Measurements from ENCODE around the gene PIK3C2G. TPM values are rescaled to one million over a fixed set of nuclear protein-coding genes. Genes with fewer than 3 reads are reported as not detected.

The PIK3C2G gene
- polyA plus RNA-seq, 1 of the 3 experiments (the other 2 are of a cell fraction) = 0.02 TPM

- H3K27ac ChIP-seq (ENCODE audit: low read depth in 2 of 2, low read length in 1 of 2) = no peak overlapping the region
- no peaks in the 10 kb centered on the region for H3K36me3 ChIP-seq (replicated peaks in 1 of 2; ENCODE audit: control insufficient read depth in 1 of 2, insufficient read depth in 2 of 2, low read length in 1 of 2)
Observed at GRCh38 chr12:18415227-18415626, 153.9 kb downstream of the PIK3C2G start.

GRCh38 chr12:18416412-18416811, 155.1 kb downstream of the PIK3C2G start:
- Histone ChIP-seq H3K4me2 (no peak overlapping the region), H3K36me3 (replicated peaks in 1 of 2; ENCODE audit: control insufficient read depth in 1 of 2, insufficient read depth in 2 of 2, low read length in 1 of 2) (no peaks in the 10 kb centered on the region), H3K4me3 (ENCODE audit: low read depth in 2 of 2, low read length in 1 of 2) (no peak overlapping the region), H4K20me1 (ENCODE audit: insufficient read depth) (no peaks in the 10 kb centered on the region), H2AFZ (ENCODE audit: low read depth) (no peak overlapping the region), H3K27ac (ENCODE audit: low read depth in 2 of 2, low read length in 1 of 2) (no peak overlapping the region), H3K9me2 (no peaks in the 10 kb centered on the region), H3K4me1 (ENCODE audit: control insufficient read depth in 1 of 2, insufficient read depth in 2 of 2, low read depth in 1 of 2, low read length in 1 of 2) (no peaks in the 10 kb centered on the region), H3F3A (replicated peaks; ENCODE audit: insufficient read depth) (no peaks in the 10 kb centered on the region), H3K27me3 (ENCODE audit: insufficient read depth) (no peaks in the 10 kb centered on the region), H3K79me2 (ENCODE audit: insufficient read depth) (no peaks in the 10 kb centered on the region), H3K9ac (no peak overlapping the region), H3K9me3 (no peaks in the 10 kb centered on the region)
- ChIA-PET POLR2A (no interaction called here), CTCF (no interaction called here)
- WGBS (ENCODE audit: low lambda C conversion rate) = 18% methylated on average over 2 of the region's 2 CpGs
- TF ChIP-seq MAX (IDR thresholded peaks at IDR 0.05; ENCODE audit: low read depth) = no peak
- no peak for DNase-seq

More at GRCh38 chr12:18415227-18415626, 153.9 kb downstream of the PIK3C2G start:
- WGBS (ENCODE audit: low lambda C conversion rate) = 28% methylated on average over 4 of the region's 4 CpGs
- no peaks in the 10 kb centered on the region for H3K4me1 ChIP-seq (ENCODE audit: control insufficient read depth in 1 of 2, insufficient read depth in 2 of 2, low read depth in 1 of 2, low read length in 1 of 2)
- no peaks in the 10 kb centered on the region for H3F3A ChIP-seq (replicated peaks; ENCODE audit: insufficient read depth)
- no peak for TF ChIP-seq YY1 (IDR thresholded peaks at IDR 0.05; ENCODE audit: low read depth)
- no peak for TF ChIP-seq RFX5 (IDR thresholded peaks at IDR 0.05; ENCODE audit: low read length)
- no peak for TF ChIP-seq SIN3A (IDR thresholded peaks at IDR 0.05; ENCODE audit: borderline replicate concordance, low read depth, low read length)
- TF ChIP-seq MEF2A (IDR thresholded peaks at IDR 0.05; ENCODE audit: borderline replicate concordance, low read depth) = no peak
- no peak for TF ChIP-seq USF2 (IDR thresholded peaks at IDR 0.05; ENCODE audit: borderline replicate concordance, low read depth, low read length)
- no peak for TF ChIP-seq FOXJ3 (CRISPR knock-in tag; IDR thresholded peaks at IDR 0.05)
- H3K4me3 ChIP-seq (ENCODE audit: low read depth in 2 of 2, low read length in 1 of 2) = no peak overlapping the region
- ChIA-PET POLR2A (no interaction called here), CTCF (no interaction called here)
- no peaks in the 10 kb centered on the region for H3K9me3 ChIP-seq
- H3K9ac ChIP-seq = no peak overlapping the region
- no peaks in the 10 kb centered on the region for H3K27me3 ChIP-seq (ENCODE audit: insufficient read depth)
- H2AFZ ChIP-seq (ENCODE audit: low read depth) = 0 out of 2 replicates have a peak overlapping the region, but pooled peaks have one; percentile 36
- no peaks in the 10 kb centered on the region for H3K9me2 ChIP-seq
- H3K4me2 ChIP-seq = no peak overlapping the region
- no peaks in the 10 kb centered on the region for H4K20me1 ChIP-seq (ENCODE audit: insufficient read depth)
- DNase-seq = no peak
- H3K79me2 ChIP-seq (ENCODE audit: insufficient read depth) = no peaks in the 10 kb centered on the region

- Histone ChIP-seq H3F3A (replicated peaks; ENCODE audit: insufficient read depth) (no peaks in the 10 kb centered on the region), H2AFZ (ENCODE audit: low read depth) (no peak overlapping the region), H3K79me2 (ENCODE audit: insufficient read depth) (no peaks in the 10 kb centered on the region), H3K9me3 (no peaks in the 10 kb centered on the region), H3K36me3 (replicated peaks in 1 of 2; ENCODE audit: control insufficient read depth in 1 of 2, insufficient read depth in 2 of 2, low read length in 1 of 2) (no peaks in the 10 kb centered on the region), H3K27me3 (ENCODE audit: insufficient read depth) (no peaks in the 10 kb centered on the region), H3K4me3 (ENCODE audit: low read depth in 2 of 2, low read length in 1 of 2) (no peak overlapping the region), H4K20me1 (ENCODE audit: insufficient read depth) (no peaks in the 10 kb centered on the region), H3K9me2 (no peaks in the 10 kb centered on the region), H3K4me2 (no peak overlapping the region), H3K4me1 (ENCODE audit: control insufficient read depth in 1 of 2, insufficient read depth in 2 of 2, low read depth in 1 of 2, low read length in 1 of 2) (no peaks in the 10 kb centered on the region), H3K9ac (no peak overlapping the region), H3K27ac (ENCODE audit: low read depth in 2 of 2, low read length in 1 of 2) (no peak overlapping the region)
- no peak for TF ChIP-seq POLR2AphosphoS5 (IDR thresholded peaks at IDR 0.05; ENCODE audit: low read depth, low read length)
- TF ChIP-seq EP300 (IDR thresholded peaks at IDR 0.05; ENCODE audit: borderline replicate concordance in 1 of 2, low read depth in 1 of 2, low read length in 1 of 2) = no peak
- TF ChIP-seq SMC3 (IDR thresholded peaks at IDR 0.05; ENCODE audit: low read depth, low read length) = no peak
- no peak for TF ChIP-seq ELF1 (IDR thresholded peaks at IDR 0.05)
- no peak for TF ChIP-seq FOXJ3 (CRISPR knock-in tag; IDR thresholded peaks at IDR 0.05)
- no peak for TF ChIP-seq PBX3 (IDR thresholded peaks at IDR 0.05)
- TF ChIP-seq USF1 (IDR thresholded peaks at IDR 0.05; ENCODE audit: borderline replicate concordance, low read depth) = no peak
- no peak for TF ChIP-seq MEF2A (IDR thresholded peaks at IDR 0.05; ENCODE audit: borderline replicate concordance, low read depth)
- no peak for TF ChIP-seq FOSL2 (IDR thresholded peaks at IDR 0.05; ENCODE audit: borderline replicate concordance, low read depth)
- no peak for TF ChIP-seq GABPA (IDR thresholded peaks at IDR 0.05; ENCODE audit: low read depth)
- no peak for TF ChIP-seq GATA2 (CRISPR knock-in tag; IDR thresholded peaks at IDR 0.05)
- no peak for TF ChIP-seq TCF12 (IDR thresholded peaks at IDR 0.05)
- TF ChIP-seq USF2 (IDR thresholded peaks at IDR 0.05; ENCODE audit: borderline replicate concordance, low read depth, low read length) = no peak
- CTCF ChIA-PET = no interaction called here
- WGBS (ENCODE audit: low lambda C conversion rate) = 11% methylated on average over 4 of the region's 4 CpGs
- POLR2A ChIA-PET = no interaction called here
- no peak for DNase-seq
Observed at GRCh38 chr12:18419311-18419710, 158.0 kb downstream of the PIK3C2G start.

Data from SK-N-SH (cell line).